Kidney capillary endothelial cell (primary cell): Measurements from ENCODE around the gene C1QTNF3.

Experiments used
- DNase-seq: peaks from one replicate; pipeline ENCODE4 v3.0.0-alpha.2; 2018; ENCODE audit warnings: low spot score

Gene C1QTNF3

DNA sequence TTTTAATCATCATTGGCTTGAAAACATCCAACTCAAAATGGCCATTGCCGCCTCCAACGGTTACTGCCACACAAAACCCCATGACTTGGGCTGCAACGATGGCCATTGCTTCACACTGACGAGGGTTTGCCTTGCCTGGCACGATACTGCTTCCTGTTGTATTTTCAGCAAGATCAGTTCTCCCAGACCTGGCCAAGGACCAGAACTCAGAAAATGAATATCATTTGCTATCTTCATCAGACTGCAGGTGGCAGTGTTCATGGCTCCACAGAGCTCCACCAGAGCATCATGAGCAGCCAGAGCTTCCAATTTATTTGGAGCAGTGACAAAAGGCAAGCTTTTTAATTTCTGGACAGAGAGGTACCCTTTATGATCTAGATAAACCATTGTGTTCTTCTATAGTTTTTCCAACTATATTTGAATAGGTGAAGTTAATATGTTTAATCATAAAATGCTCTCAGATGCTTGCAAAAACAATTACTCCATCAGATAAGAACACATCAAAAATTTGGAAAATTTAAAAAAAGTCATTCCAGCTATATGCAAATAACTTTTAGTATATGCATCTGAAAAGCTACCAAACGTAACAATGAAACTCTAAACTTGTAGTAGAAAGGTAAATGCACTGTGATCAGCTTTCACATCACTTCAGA lies 45.6 kb downstream of the C1QTNF3 start:
- peak; percentile 66 for DNase-seq

DNA sequence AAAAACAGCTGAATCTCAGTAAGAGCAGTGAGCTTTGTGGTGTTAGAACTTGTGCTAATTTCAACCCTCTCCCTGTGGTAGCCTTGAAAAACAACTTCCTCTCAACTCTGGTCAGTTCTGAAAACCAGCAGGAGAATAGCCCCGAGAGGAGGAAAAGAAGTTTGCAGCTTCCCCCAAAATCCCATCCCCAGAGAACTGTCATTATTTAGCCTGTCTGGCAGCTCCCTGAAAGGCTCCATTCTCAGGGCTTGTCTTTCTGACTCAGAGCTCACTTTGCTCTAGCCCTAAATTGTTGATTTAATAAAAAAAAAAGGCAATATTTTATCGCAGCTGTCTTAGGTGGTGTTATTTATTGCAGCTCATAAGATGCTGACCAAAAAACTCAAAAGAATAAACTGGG lies 47.1 kb downstream of the C1QTNF3 start:
- no peak for DNase-seq

- DNase-seq, result no peak
Measured at GRCh38 chr5:33994845-33995244, 48.2 kb downstream of the C1QTNF3 start.

GRCh38 chr5:33992864-33993263 lies 50.1 kb downstream of the C1QTNF3 start:
- no peak for DNase-seq

- DNase-seq, result no peak
Measured at GRCh38 chr5:33985447-33985846, 57.6 kb downstream of the C1QTNF3 start.

DNA sequence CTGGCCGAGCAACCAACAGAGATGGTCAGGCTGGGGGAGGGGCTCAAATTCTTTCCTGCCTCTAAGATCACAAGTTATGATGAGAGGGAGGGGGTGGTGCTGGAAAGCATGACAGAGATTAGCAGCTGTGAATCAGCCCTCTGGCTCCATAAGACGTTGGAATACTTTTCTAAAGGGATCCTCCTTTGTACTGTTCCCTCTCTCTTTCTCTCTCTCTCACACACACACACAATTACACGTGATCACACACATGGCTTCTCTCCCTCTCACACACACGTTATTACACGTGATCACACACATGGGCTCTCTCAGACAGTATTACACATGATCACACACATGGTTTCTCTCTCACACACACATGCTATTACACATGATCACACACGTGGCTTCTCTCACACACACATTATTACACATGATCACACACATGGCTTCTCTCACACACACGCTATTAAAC lies 58.3 kb downstream of the C1QTNF3 start, which contains the start of gene SLC45A2:
Gene SLC45A2, minus strand, starts transcription at position 23 of the 454 bp plus-strand sequence. CDS start 110 bp downstream, outside the sequence.
- no peak for DNase-seq

GRCh38 chr5:33984178-33984577 lies 58.8 kb downstream of the C1QTNF3 start:
- no peak for DNase-seq

DNA sequence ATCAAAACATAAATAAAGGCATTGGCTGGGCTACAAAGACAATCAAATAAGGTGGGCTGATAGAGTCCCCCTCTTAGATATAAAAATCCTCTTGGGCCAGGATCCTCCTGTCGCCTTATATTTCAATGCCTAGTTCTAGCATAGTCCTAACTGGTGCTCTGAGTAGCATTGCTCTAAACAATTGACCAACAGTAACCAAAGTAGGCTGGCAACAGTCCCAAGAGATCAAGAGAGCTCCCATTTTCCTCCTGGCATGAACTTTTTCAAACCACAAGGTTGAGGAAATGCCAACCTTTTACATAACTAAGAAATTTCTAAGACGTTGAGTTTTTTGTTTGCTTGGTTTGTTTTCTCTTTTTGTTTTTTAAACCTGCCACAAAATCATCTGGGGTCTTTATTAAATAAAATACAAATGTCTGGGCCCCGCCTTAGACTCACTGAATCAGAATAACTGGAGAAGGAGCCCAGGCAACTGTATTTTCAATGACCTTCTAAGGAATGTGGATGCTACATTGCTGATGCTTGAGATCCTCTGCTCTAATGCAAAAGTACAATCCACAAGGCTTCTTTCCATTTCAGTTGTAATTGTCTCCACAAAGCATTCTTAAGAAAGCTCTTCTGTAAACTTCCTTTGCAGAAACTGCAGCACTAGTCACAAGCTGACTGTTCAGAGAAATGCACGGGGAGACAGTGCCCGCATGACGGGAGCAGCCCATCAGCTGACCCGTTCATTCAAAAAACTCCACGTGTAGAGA lies 61.4 kb downstream of the C1QTNF3 start:
- DNase-seq, result no peak

- DNase-seq, result no peak
Measured at GRCh38 chr5:33980030-33980429, 63.0 kb downstream of the C1QTNF3 start.

- no peak for DNase-seq
Measured at GRCh38 chr5:33978306-33978705, 64.7 kb downstream of the C1QTNF3 start.

GRCh38 chr5:33976307-33976706 lies 66.7 kb downstream of the C1QTNF3 start:
- no peak for DNase-seq

GRCh38 chr5:33975852-33976251 lies 67.2 kb downstream of the C1QTNF3 start:
- DNase-seq, result no peak

- DNase-seq, result no peak
Measured at GRCh38 chr5:33973271-33973670, 69.7 kb downstream of the C1QTNF3 start.

- peak; percentile 18 for DNase-seq
Measured at GRCh38 chr5:33969572-33970452, 73.2 kb downstream of the C1QTNF3 start.

DNA sequence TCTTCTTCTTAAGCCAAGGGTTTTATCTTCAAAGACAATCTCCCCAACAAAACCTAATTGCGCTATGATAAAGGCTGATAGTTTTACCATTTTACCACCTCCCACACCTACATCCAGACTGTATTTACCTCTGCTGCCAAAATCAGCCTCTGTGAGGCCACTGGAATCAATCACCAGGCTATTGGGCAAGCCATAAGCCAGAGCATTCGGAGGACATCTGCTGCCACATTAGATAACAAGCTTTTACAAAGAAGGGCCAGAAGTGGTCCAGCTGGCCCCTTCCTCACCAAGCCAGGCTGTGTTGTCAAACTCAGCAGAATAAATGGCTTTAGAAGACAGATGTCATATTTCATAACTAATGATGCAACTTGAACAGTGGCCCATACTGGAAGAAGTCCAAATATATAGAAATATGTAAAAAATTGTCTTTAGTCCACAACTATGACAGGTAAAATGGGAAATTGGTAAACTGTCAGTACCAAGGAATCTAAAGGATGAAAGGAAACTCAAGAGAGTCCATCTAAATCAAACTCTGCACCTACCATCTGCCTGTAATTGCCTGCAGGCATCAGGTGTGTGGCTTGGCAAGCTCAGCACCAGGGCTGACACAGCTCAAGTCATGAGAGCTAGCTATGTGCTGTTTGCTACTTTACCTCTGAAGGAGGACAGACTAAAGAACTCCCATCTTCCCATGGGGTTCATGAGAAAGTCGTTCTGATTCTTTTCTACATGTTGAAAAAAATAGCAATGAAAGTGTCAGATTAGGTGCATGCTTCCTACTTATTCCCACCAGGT lies 74.6 kb downstream of the C1QTNF3 start:
- DNase-seq, result no peak
